ENCODE data around the gene TMEM175. TPM values are rescaled to one million over a fixed set of nuclear protein-coding genes. Genes with fewer than 3 reads are reported as not detected.
A peak's percentile ranks its signal among the peaks of the same experiment; 100 is the strongest.

TMEM175 gene
- total RNA-seq, 1 donor from 2014 or later = 22.7 TPM

GRCh38 chr4:954211-955020 is 22.2 kb downstream of the TMEM175 start:
- intact Hi-C loops (cut with DNase I) = no loop called here
- no peak for DNase-seq (ENCODE audit: low spot score)

- intact Hi-C loops (cut with DNase I) = no loop called here
- DNase-seq (ENCODE audit: low spot score) = no peak
Measured at GRCh38 chr4:955161-955921, 23.1 kb downstream of the TMEM175 start.

- intact Hi-C loops (cut with DNase I) = no loop called here
- DNase-seq (ENCODE audit: low spot score) = peak; percentile 68
Measured at GRCh38 chr4:955931-956381, 23.7 kb downstream of the TMEM175 start.

- intact Hi-C loops (cut with DNase I) = no loop called here
- DNase-seq (ENCODE audit: low spot score) = no peak
Measured at GRCh38 chr4:956531-957230, 24.4 kb downstream of the TMEM175 start.

GRCh38 chr4:957231-957580 is 24.9 kb downstream of the TMEM175 start:
- peak; percentile 55 for DNase-seq (ENCODE audit: low spot score)
- intact Hi-C loops (cut with DNase I) = no loop called here

- intact Hi-C loops (cut with DNase I) = no loop called here
- DNase-seq (ENCODE audit: low spot score) = peak; percentile 67
Measured at GRCh38 chr4:957581-958313, 25.5 kb downstream of the TMEM175 start.

- intact Hi-C loops (cut with DNase I) = no loop called here
- DNase-seq (ENCODE audit: low spot score) = no peak
Measured at GRCh38 chr4:958314-958665, 26.0 kb downstream of the TMEM175 start.

GRCh38 chr4:958696-959337 is 26.6 kb downstream of the TMEM175 start:
- intact Hi-C loops (cut with DNase I) = no loop called here
- no peak for DNase-seq (ENCODE audit: low spot score)

- intact Hi-C loops (cut with DNase I) = no loop called here
Measured at GRCh38 chr4:959338-960139, 27.3 kb downstream of the TMEM175 start.

GRCh38 chr4:960140-960635 is 27.9 kb downstream of the TMEM175 start:
- peak; percentile 69 for DNase-seq (ENCODE audit: low spot score)
- intact Hi-C loops (cut with DNase I) = no loop called here

More at GRCh38 chr4:959338-960139, 27.3 kb downstream of the TMEM175 start:
- peak; percentile 70 for DNase-seq (ENCODE audit: low spot score)

GRCh38 chr4:960636-961350 is 28.5 kb downstream of the TMEM175 start:
- DNase-seq (ENCODE audit: low spot score) = peak; percentile 69
- intact Hi-C loops (cut with DNase I) = no loop called here

- peak; percentile 73 for DNase-seq (ENCODE audit: low spot score)
- intact Hi-C loops (cut with DNase I) = no loop called here
Measured at GRCh38 chr4:961351-962230, 29.3 kb downstream of the TMEM175 start.

- peak; percentile 66 for DNase-seq (ENCODE audit: low spot score)
- intact Hi-C loops (cut with DNase I) = no loop called here
Measured at GRCh38 chr4:962231-963208, 30.3 kb downstream of the TMEM175 start.

GRCh38 chr4:963276-964225 is 31.3 kb downstream of the TMEM175 start:
- DNase-seq (ENCODE audit: low spot score) = no peak
- intact Hi-C loops (cut with DNase I) = no loop called here

Data from cardiac septum (tissue), 1 donor.